Middle frontal gyrus (tissue), 1 donor: ENCODE results near the gene SDHAF2.
"Not testable (repeated sequence)": the region's sequence is repeated elsewhere in the genome, so short reads cannot be mapped to it uniquely, and the experiment has no call there.

Experiments used
- DNase-seq: peaks from one replicate; pipeline ENCODE4 v3.0.0-alpha.2; 2015; ENCODE audit warnings: low spot score; ENCODE audit errors: extremely low spot score

Gene SDHAF2

DNA sequence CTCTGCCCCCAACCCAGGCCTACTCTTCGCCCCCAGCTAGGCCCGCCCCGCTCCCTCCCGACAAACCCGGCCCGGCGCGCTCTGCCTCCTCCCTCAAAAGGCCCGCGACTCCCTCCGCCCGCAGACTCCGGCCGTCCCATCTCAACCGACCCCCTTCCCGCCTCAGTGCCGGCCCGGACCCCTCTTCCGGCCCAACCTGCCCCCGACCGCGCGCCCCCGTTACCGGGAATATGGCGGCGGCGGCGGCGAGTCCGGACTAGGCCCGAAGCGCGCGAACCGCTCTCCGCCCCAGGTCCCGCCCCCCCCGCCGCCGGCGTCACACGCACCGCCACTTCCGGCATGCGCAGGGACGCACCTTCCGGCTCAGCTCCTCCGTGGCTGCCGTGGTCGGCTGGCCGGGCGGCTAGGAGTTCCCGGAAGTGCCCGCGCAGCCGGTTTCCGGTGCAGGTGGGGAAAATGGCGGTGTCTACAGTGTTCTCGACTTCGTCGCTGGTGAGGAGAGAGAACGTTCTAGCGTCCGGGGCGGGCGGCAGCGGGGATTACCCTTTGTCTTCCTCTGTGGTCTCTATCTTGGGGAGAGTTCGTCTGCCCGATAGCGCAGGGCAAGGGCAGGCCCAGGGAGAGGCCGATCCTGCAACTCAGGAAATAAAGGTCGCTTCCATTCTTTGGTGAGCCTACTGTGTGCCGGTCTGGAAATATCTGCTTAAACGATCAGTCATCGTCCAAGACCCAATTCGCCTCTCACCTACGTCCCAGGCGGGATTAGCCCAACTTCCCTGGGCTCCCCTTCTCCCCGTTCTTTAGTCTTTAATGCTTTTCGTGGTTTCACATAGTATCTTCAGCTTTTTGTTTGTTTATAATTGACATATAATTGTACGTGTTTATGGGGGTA, at the start of gene SDHAF2, which contains the start of gene CPSF7:
Gene SDHAF2 (plus strand): TSS at position 434 of the 892 bp plus-strand sequence. CDS start 23 bp downstream, at position 457.
Gene CPSF7 (minus strand): TSS at position 285 of the 892 bp plus-strand sequence. CDS start 740 bp downstream, outside the sequence.
- peak; percentile 93 for DNase-seq

DNA sequence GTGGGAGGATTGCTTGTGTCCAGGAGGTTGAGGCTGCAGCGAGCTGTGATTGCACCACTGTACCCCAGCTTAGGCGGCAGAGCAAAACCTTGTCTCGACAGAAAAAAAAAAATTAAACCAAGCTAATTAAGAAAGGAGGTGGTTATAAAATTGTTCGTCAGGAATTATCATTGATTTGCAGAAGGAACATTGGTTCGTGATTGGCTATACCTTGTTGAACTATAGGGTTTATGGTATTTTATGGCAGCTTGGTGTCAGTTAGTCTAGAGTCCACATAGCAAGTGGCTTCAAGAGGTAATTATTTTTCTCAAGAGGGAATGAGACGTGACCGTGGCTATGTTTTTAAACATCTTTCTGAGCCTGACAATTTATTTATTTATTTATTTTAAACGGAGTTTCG, 49.0 kb upstream of the SDHAF2 start:
- no peak for DNase-seq

DNA sequence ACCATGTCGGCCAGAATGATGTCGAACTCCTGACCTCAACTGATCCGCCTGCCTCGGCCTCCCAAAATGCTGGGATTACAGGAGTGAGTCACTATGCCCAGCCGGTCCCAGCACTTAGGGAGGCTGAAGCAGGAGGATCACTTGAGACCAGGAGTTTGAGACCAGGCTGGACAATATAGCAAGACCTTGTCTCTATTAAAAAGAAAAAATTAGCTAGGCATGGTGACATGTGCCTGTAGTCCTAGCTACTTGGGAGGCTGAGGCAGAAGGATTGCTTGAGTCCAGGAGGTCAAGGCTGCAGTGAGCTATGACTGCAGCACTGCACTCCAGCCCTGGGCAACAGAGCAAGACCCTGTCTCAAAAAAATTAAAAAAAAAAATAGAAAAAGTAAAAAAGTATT, 46.1 kb upstream of the SDHAF2 start:
- not testable (repeated sequence) for DNase-seq

DNA sequence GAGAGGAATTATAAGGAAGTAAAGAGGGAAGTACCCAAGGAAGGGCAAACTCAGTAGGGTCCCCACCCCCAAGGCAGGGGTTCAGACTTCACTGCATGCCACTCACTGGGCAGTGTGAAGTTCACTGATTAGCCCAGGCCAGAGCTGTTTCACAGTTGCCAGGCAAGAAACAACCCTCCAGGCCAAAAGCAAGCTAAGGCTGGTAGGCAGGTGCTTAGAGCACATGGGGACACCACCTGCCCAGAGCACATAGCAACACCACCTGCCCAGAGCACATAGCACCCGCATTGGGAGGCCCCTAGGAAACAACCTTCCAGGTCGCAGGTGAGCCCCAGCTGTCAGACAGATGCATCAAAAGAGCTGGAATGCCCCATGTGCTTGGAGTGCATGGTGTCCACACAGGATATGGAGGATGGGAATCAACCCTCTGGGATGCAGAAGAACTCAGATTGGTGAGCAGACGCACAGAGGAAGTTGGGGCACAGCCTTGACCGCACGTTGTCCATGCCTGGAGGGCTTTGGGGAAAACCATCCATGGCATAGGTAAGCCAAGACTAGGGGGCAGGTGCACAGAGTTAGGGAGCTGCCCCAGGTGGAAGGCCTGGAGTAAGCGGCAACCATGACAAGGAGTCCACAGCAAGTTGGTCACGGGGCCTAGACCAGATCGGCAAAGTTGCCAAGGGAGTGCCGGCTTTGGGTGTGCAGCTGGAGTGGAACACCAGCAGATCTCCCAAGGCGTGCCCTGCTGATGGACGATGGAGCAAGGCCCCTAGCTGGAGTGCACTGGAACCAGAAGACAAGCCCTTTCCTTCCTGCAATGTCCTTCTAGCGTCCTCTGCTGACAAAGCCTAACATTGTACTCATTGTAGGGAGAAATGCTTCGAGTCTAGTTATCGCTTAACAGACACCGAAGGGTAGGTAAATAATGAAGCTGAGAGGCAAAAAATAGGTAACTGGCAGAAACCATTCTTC, 45.4 kb upstream of the SDHAF2 start:
- DNase-seq: no peak

DNA sequence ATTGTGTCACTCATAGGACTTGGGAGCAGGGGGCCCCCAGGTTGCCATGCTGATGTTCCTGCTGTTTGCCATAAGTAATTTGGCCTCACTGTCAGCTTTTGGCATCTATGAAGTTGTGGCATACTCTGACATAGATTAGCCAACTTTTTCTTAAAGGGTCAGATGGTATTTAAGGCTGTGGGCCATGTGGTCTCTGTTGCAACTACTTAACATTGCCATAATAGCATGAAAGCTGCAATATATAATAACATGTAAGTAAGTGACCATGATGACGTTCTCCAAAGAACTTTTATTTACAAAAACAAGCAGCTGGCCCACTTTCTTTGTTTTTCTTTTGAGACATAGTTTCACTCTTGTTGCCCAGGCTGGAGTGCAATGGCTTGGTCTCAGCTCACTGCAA, 39.8 kb upstream of the SDHAF2 start:
- DNase-seq: no peak

DNA sequence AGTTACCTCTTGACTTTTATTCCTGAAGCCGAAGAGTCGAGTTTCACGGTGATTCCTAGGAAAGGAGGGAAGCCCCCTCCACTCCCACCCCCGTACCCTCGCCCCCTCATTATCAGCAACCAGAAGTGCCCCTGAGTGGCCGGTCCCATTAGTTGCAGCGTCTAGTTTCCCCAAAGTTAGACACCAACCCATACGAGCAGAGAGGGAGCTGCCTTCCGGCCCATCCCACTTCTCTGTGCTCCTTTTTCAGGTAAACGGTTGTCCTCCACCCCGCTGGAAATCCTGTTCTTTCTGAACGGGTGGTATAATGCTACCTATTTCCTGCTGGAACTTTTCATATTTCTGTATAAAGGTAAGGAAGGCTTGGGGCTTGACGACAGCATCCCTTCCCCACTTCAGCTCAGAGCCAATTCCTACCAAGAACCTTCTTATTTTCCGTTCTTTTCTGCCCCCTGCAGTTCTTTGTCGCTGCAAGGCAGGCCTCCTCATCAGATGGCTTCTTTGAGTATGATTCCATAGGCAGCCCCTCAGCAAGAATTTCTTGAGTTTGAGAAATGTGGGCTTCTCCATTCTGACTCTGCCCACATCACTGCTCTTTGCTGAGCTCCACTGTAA, 36.8 kb upstream of the SDHAF2 start:
- DNase-seq: no peak

DNA sequence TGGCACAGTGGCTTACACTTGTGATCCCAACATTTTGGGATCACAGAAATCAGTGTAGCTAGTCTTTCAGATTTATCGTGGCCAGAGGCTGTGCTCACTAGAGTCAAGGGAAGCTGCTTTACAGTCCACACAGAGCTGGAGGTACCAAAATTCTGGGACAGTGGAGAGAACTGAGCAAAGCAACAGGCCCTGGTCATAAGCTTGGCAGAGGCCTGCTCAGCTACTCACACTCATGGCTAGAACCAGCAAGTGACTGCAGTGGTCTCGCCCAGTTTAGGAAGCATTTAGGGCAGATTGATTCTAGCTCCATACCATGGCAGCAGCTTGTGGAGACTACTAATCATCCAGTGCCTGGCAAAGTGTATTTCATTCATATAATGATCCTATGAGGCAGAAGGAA, 28.8 kb upstream of the SDHAF2 start:
- no peak for DNase-seq

DNA sequence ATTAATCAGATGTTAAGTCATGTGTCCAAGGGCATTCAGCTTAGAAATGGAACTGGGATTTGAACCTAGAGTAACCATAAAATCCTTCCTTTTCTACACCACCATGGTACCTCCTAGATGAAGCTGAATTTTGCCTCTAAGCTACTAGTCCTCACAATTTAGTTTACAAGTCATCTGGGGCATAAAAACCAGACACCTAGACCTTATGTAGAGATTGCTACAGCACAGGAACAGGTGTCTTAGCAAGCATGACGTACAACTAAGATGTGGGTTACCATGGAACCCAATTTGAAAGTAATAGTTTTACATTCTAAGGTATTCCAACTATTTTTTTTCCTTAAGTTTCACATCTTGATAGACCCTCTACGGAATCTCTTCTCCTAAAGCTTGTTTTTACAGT, 28.4 kb upstream of the SDHAF2 start:
- no peak for DNase-seq

DNA sequence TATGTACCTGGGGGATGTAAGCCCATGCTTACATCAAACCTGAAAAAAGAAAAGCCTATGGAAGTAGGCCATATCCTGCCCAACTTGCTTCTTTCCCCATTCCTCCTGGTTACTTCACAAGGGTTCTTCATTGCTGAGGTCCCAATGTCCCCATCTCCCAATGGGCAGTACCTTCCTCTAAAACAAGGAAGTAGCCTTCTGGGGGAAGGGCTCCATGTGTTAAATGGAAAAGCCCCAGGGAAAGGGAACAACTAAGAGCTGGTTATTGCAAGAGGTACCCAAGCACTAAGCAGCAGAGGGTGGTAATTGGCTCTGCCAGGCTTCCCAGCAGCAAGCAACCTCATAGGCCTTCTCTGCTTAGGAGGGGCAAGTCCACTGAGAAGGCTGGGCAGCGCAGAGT, 26.3 kb upstream of the SDHAF2 start:
- DNase-seq: no peak

DNA sequence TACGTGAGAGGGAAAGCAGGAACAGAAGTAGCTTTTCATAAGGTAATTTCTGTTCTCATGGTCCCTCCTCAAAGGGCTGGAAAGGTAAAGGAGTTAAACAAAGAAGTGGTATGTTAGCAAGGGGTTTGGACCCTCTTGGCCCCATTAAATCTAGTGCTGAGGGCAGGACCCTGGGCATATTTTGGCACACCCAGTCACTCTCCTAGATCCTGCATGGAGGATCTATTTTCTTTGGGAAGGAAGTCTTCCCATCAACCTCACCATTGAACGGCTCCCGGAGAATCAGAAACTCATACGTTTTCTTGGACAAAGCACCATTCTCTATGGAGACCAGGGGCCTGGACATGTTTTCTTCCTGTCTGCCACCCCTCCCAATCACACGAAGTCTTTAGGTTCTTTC, 25.8 kb upstream of the SDHAF2 start:
- no peak for DNase-seq

DNA sequence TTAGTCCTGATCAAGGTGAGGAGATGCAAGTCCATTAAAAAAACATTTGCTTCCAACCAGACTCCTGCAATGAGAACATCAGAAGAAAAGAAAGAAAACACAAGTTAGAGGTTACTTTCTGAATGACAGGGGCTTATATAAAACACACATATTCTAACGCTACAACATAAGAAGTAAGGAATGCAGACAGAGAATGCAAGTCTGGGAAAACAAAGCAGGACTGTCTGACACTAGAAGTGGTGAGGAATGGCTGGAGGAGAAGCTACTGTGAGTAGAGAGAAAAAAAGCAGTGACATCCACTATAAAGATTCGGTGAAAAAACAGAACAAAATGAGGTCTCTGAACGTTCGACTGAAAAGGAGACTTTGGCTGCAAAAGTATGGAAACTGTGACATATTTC, 25.3 kb upstream of the SDHAF2 start:
- no peak for DNase-seq

DNA sequence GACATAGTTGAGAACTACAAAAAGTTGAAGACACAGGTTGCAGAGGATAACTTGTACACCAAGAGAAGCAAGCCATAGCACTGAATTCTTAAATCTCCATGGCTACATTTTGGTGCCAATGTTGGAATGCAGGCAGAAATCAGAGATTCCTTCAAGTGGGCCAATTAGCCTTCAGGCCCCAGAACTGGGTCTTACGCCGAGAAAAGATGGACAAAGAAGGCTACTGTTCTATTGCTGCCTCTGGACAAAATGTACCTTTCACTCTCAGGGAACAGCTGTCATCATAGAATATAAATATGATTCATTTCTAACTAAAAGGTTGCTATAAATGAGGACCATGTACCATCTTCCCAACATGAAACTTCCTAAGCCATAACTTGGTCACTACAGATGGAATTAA, 23.9 kb upstream of the SDHAF2 start:
- DNase-seq: no peak

DNA sequence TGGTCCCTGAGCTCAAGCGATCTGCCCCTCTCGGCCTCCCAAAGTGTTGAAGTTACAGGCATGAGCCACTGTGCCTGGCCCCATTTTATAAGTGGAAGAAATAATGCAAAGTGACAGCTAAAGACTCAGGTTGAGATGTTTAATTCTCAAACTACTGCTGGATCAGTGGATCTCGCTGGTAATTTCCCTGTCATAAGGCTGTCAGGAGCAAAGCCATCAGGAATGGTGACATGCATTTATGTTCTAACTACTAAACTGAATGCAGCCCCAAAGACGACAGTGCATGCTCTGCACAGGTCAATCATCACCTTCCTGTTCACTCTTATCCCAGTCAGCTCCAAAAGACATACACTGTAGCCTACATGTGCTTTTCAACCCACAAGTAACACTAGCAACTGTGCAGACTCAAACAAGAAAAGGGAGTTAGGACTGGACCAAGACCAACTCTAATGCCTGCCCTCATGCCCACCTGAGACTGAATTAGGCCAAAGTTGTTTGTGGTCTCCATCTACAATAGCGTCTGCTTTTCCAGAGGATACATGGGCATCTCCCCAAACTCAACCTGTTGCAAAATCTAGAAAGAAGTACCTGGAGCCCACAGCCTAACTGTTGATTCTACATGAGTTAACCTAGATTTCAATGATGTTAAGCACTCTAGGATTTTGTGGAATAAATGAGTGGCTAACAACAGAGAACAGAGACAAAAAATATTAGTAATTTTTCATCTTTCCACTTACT, 22.8 kb upstream of the SDHAF2 start:
- DNase-seq: no peak

DNA sequence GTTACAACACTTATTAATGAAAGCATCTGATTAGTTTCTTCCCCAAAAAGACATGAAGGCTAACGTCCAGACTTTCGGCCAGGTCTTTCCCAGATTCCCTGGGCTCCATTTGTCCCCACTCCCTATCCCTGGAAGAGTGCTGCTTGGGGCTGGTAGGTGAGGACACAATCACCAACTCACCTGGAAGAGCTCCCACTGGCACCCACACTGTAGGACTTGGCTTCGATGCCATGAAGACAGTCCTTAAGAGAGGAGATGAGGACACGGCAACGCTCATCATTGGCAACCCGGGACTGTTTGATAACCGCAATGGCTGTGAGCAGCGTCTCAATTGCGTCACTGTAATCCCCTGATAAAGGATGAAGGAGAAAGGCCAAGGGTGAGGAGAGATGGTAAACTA, 18.3 kb upstream of the SDHAF2 start:
- no peak for DNase-seq

DNA sequence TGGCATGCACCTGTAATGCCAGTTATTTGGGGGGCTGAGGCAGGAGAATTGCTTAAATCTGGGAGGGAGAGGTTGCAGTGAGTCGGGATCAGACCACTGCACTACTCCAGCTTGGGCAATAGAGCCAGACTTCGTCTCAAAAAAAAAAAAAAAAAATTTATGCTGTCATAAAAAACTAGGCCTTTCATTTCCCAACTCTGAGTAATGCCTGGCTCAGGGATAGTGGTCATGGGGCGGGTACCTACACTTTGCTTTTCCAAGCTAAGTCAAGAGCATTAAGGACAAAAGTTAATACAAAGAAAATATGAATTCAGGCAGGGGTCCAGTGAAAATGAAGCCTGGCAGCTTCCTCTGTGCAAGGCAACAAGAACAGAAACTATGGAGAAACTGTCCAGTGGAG, 16.4 kb upstream of the SDHAF2 start:
- DNase-seq: no peak

DNA sequence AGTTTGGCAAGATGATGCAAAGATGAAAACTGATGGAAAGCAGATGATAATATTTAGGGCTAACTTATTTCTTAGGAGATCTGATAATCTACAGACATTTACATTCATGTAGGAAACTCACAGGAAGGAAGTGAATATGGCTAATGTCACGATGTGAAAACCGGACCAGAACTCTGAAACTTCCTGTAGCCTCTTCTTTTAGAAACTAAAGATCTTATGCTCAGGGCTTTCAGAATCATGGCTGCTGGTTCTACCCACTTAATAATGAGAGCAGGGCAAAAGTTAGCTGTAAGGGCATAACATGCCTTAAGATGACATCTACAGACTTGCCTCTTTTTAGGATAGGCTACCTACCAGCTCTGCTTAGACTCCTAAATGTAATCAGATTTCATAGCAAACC, 15.4 kb upstream of the SDHAF2 start:
- no peak for DNase-seq

DNA sequence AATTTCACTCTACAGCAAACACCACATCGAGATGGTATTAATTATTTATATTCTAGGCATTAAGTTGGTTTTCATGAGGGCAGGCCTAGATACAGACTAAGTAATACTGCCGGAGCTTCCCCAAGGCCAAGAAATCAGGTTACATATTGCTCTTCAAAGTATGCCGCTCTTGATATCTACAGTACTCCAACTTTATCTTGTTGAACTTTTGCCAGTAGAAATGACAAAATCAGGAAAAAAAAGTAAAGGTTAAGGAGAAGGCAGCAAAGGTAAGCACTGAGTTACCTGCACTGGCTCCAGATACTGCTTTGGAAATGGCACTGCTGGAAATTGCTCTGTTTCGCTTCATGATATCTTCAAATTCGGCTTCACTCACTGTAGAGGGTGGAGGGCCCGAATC, 14.5 kb upstream of the SDHAF2 start:
- no peak for DNase-seq

DNA sequence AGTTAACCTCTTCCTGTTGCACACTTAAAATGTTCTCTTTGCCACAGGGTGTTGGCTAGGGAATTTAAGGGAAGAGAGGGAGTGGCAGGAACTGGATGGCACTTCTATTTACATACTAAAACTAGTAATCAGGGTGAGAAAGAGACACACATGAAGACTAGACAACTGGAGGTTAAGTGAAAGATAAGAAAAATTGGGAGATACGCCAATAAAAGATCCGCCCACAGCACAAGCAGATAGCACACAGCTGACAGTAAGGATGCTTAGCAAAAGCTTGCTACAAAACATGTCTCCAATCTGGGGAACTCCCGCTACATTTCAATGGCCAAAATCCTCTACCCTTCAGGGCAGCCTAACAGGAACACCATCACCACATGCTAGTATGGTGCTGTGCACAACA, 13.0 kb upstream of the SDHAF2 start:
- DNase-seq: no peak

DNA sequence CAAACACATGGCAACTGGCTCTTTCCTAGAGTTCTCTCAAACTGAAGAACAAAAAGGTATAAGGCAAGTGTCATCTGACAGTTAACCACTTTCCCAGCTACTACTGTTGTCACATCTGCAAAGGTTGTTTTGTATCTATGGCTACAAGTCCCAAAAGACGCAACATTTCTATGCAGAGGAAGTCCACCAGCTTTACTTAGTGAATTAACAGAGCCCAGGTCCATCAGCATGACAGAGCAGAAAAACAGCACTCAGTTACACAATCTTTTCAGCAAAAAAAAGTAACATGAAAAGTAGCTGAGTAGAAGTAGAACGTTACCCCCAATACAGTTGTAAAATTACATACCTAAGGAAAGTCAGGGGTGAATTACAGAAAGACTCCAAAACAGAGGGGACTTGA, 12.3 kb upstream of the SDHAF2 start:
- DNase-seq: no peak

DNA sequence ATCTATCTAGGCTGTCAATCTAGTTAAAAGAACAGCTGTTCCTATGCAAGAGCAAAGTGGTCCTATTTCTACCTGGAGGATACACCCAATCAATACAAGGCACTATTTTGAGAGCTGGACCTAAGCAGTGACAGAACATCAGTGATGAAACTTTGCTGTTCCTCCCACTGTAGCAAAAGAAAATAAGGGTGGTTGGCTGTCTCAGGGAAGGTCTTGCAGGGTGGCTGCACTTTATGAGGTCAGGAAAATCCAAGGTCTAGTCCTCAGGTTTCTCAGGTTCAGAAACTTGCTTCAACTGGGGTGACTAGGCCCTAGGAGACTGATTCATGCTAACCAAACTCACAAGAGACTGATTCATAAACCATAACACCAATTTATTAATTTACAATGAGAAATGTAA, 11.8 kb upstream of the SDHAF2 start:
- DNase-seq: no peak

DNA sequence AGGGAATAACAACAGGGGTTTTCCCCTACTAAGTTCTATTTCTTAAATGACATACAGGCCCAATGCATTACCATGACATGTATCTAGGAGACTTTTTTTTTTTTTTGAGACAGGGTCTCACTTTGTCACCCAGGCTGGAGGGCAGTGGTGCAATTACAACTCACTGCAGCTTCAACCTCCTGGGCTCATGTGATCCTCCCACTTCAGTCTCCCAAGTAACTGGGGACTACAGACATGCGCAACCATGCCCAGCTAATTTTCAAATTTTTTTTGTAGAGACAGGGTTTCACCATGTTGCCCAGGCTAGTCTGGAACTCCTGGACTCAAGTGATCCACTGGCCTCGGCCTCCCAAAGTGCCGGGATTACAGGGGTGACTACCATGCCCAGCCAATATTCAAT, 7.7 kb upstream of the SDHAF2 start:
- no peak for DNase-seq
